Measurements from ENCODE around the gene PSMA6.

- TF ChIP-seq CTCF (IDR thresholded peaks at IDR 0.05) = no peak
- no peak for TF ChIP-seq EZH2 (IDR thresholded peaks at IDR 0.05)
Observed at GRCh38 chr14:35365130-35366055, 73.2 kb downstream of the PSMA6 start.

All from neural progenitor cell (in vitro differentiated cells).